GM23248 (cell line): ENCODE measurements around the gene TMEM131.

ENCODE experiments used
- EZH2 ChIP-seq: fragments of 200-600 bp; sonication (generic); IDR thresholded peaks from 2 replicates; pipeline ENCODE4 v1.6.1; 2018; ENCODE audit warnings: antibody characterized with exemption, mild to moderate bottlenecking; ENCODE audit not compliant: insufficient read depth, poor library complexity, severe bottlenecking
- EZH2phosphoT487 ChIP-seq: fragments of 200-600 bp; sonication (generic); IDR thresholded peaks from 2 replicates; pipeline ENCODE4 v1.6.1; 2018; ENCODE audit warnings: antibody characterized with exemption, moderate library complexity, mild to moderate bottlenecking, low read depth; ENCODE audit not compliant: insufficient read depth

GRCh38 chr2:97951155-97951680, 44.5 kb downstream of the TMEM131 start:
- TF ChIP-seq EZH2 (no peak), EZH2phosphoT487 (no peak)
